CD4-positive, alpha-beta T cell (primary cell): ENCODE measurements around the gene PKD1. TPM values are rescaled to one million over a fixed set of nuclear protein-coding genes. Genes with fewer than 3 reads are reported as not detected.

Experiments used
- ATAC-seq: fragments of 200-7000 bp; cut with Tn5 transposase; one replicate; pipeline ENCODE4 v1.10.0; 2022; ENCODE audit warnings: mild to moderate bottlenecking; ENCODE audit not compliant: poor library complexity
- CTCF ChIA-PET: fragments of 350-600 bp; sonication (Branson Sonifier 250); formaldehyde crosslinking; loops from one replicate; lab custom pipeline; 2021; ENCODE audit warnings: antibody characterized with exemption, inconsistent platforms; lab: Charles Lee
- POLR2A ChIA-PET: fragments of 350-600 bp; sonication (Branson Sonifier 250); formaldehyde crosslinking; loops from one replicate; lab custom pipeline; 2021; ENCODE audit warnings: antibody characterized with exemption, inconsistent platforms; lab: Charles Lee
- DNase-seq, 14 experiments: peaks; one replicate each; pipeline ENCODE4 v3.0.0-alpha.2; 2013 to 2020; ENCODE audit warnings: mixed read lengths in 2 of 14
- H3K27ac ChIP-seq, 2 donors: one replicate each; pipeline versions ENCODE4 v1.5.1 to v1.7.0; 2013; ENCODE audit warnings: low read length in 2 of 2, low read depth in 1 of 2, mild to moderate bottlenecking in 1 of 2
- H3K27me3 ChIP-seq, 2 experiments: 1 replicate in 1 of 2; 2 replicates in 1 of 2; pipeline versions ENCODE4 v1.6.1 to v1.7.0; 2013; ENCODE audit warnings: low read length in 2 of 2, control low read depth in 1 of 2, mild to moderate bottlenecking in 1 of 2, moderate library complexity in 1 of 2; ENCODE audit not compliant: insufficient read depth in 2 of 2, control insufficient read depth in 1 of 2
- H3K36me3 ChIP-seq: one replicate; pipeline ENCODE4 v1.6.1; 2013; ENCODE audit warnings: low read length, control low read depth; ENCODE audit not compliant: insufficient read depth
- H3K4me1 ChIP-seq: one replicate; pipeline ENCODE4 v1.6.1; 2013; ENCODE audit warnings: low read length, control low read depth; ENCODE audit not compliant: insufficient read depth
- H3K4me3 ChIP-seq: one replicate; pipeline ENCODE4 v1.5.1; 2013; ENCODE audit warnings: mild to moderate bottlenecking, low read length, moderate library complexity
- H3K9me3 ChIP-seq, 2 experiments: 1 replicate in 1 of 2; 2 replicates in 1 of 2; pipeline versions ENCODE4 v1.6.1 to v1.7.0; 2013; ENCODE audit warnings: low read length in 2 of 2, mild to moderate bottlenecking in 2 of 2, control low read depth in 1 of 2, moderate library complexity in 1 of 2; ENCODE audit not compliant: control insufficient read depth in 1 of 2, insufficient read depth in 1 of 2
- H3K27ac Mint-ChIP-seq: one replicate; pipeline ENCODE4 v1.8.0; 2020; ENCODE audit warnings: mixed read lengths
- H3K27me3 Mint-ChIP-seq: one replicate; pipeline ENCODE4 v1.8.0; 2021; ENCODE audit warnings: mixed read lengths
- H3K36me3 Mint-ChIP-seq: one replicate; pipeline ENCODE4 v1.8.0; 2021; ENCODE audit warnings: low read depth, mixed read lengths
- H3K4me1 Mint-ChIP-seq: one replicate; pipeline ENCODE4 v1.8.0; 2021; ENCODE audit warnings: low read depth, mixed read lengths
- H3K4me3 Mint-ChIP-seq: one replicate; pipeline ENCODE4 v1.8.0; 2020; ENCODE audit warnings: mild to moderate bottlenecking, mixed read lengths
- H3K9me3 Mint-ChIP-seq: one replicate; pipeline ENCODE4 v1.8.0; 2020; ENCODE audit warnings: mixed read lengths
- CTCF ChIP-seq: fragments of 200-600 bp; IDR thresholded peaks from one replicate; pipeline ENCODE4 v1.8.0; 2022; ENCODE audit warnings: antibody characterized with exemption, mild to moderate bottlenecking
- intact Hi-C, 2 experiments: fragments of 100-400 bp; cut with DNase I in 1 of 2; cut with micrococcal nuclease in 1 of 2; formaldehyde crosslinking; loops; one replicate each; pipeline versions ENCODE4 v1.15.1 to v1.9.0; 2023 to 2025; cut with DNase I, micrococcal nuclease
- microRNA-seq: library from miRNA; unstranded; fragments of <30 nt; microRNA quantifications from one replicate; pipeline ENCODE4 v1.2.0, GENCODE V29; 2021; ENCODE audit warnings: borderline microRNAs expressed, borderline replicate concordance
- total RNA-seq, 174 experiments: library from RNA in 2 of 174; stranded (reverse) in 2 of 174; gene quantifications; one replicate each; pipeline ENCODE4 v1.2.3 and lab custom pipeline; 2021 to 2026

PKD1 gene
- total RNA-seq, 2 experiments from 2014 or later: 80.3 to 85.6 TPM

- no peak overlapping the region for H3K27ac Mint-ChIP-seq
- POLR2A ChIA-PET: no interaction called here
- CTCF ChIA-PET: no interaction called here
- intact Hi-C loops: loop anchor here in 1 of 2 experiments (10.0 kb wide), 1 partner anchor 565 kb away; the partner anchor contains the start of gene CLCN7
- no peaks in the 10 kb centered on the region for H3K36me3 Mint-ChIP-seq
- Histone ChIP-seq H3K4me3 (no peak overlapping the region), H3K27ac (no peak overlapping the region), H3K4me1 (peaks cover 5% of the 10 kb centered on the region), H3K27me3 (no peaks in the 10 kb centered on the region), H3K9me3 (no peaks in the 10 kb centered on the region), H3K36me3 (peaks cover 2% of the 10 kb centered on the region)
- no peaks in the 10 kb centered on the region for H3K9me3 Mint-ChIP-seq
- no peak overlapping the region for H3K4me3 Mint-ChIP-seq
- H3K4me1 Mint-ChIP-seq: no peaks in the 10 kb centered on the region
- no peaks in the 10 kb centered on the region for H3K27me3 Mint-ChIP-seq
- no peak for DNase-seq
- no peak for TF ChIP-seq CTCF
- no peak for ATAC-seq
Measured at GRCh38 chr16:2040041-2040786, 95.5 kb downstream of the PKD1 start.

- no peak overlapping the region for H3K27ac ChIP-seq
- no peaks in the 10 kb centered on the region for H3K9me3 ChIP-seq
- Mint-ChIP-seq H3K4me1 (no peaks in the 10 kb centered on the region), H3K9me3 (no peaks in the 10 kb centered on the region), H3K27ac (no peak overlapping the region), H3K27me3 (no peaks in the 10 kb centered on the region), H3K36me3 (no peaks in the 10 kb centered on the region), H3K4me3 (no peak overlapping the region)
- ATAC-seq (no peak), DNase-seq (no peak)
- no peaks in the 10 kb centered on the region for H3K27me3 ChIP-seq
- ChIA-PET POLR2A (no interaction called here), CTCF (no interaction called here)
- TF ChIP-seq CTCF: no peak
- intact Hi-C loops: loop anchor here in 1 of 2 experiments (10.0 kb wide), 1 partner anchor 565 kb away; the partner anchor contains the start of gene CLCN7
- H3K4me1 ChIP-seq: peaks cover 5% of the 10 kb centered on the region
- H3K4me3 ChIP-seq: no peak overlapping the region
- peaks cover 2% of the 10 kb centered on the region for H3K36me3 ChIP-seq
Measured at GRCh38 chr16:2039274-2040031, 96.2 kb downstream of the PKD1 start.

Small RNAs within 50 kb of the gene (microRNA-seq; reads per million reads assigned to microRNA genes)
- not detected for gene MIR1225
- gene MIR3180-5: not detected
- not detected for gene MIR4516
- gene MIR6511B1: not detected

Other genes starting within 250 kb of the PKD1 start
- not detected for gene HS3ST6, start 217.5 kb downstream of the PKD1 start, total RNA-seq
- 1 to 10 TPM; 2.3 to 2.4 TPM for gene MSRB1, start 192.7 kb downstream of the PKD1 start, total RNA-seq
- not detected for gene RPL3L, start 181.2 kb downstream of the PKD1 start, total RNA-seq
- gene NDUFB10, start 176.4 kb downstream of the PKD1 start, total RNA-seq: 10 to 100 TPM; 40.7 to 41.1 TPM
- 1,000 to 10,000 TPM; 3,604 to 3,755 TPM for gene RPS2, start 171.1 kb downstream of the PKD1 start, total RNA-seq
- gene RNF151, start 169.0 kb downstream of the PKD1 start, total RNA-seq: not detected
- 10 to 100 TPM; 12.7 to 15.5 TPM for gene TBL3, start 163.8 kb downstream of the PKD1 start, total RNA-seq
- gene NOXO1, start 154.4 kb downstream of the PKD1 start, total RNA-seq: under 1 TPM; 0.56 to 0.99 TPM
- gene GFER, start 151.7 kb downstream of the PKD1 start, total RNA-seq: 10 to 100 TPM; 14.5 TPM
- gene SYNGR3, start 145.9 kb downstream of the PKD1 start, total RNA-seq: 1 to 10 TPM; 3.8 to 3.9 TPM
- gene ZNF598, start 126.1 kb downstream of the PKD1 start, total RNA-seq: 10 to 100 TPM; 39.7 to 43.6 TPM
- under 1 TPM in 1 of 2 experiments, not detected in 1; 0.80 TPM for gene NPW, start 116.1 kb downstream of the PKD1 start, total RNA-seq
- 1 to 10 TPM; 1.9 to 2.0 TPM for gene NHERF2, start 109.0 kb downstream of the PKD1 start, total RNA-seq
- gene NTHL1, start 88.1 kb downstream of the PKD1 start, total RNA-seq: 1 to 10 TPM; 2.7 to 2.9 TPM
- 10 to 100 TPM; 83.0 to 85.0 TPM for gene TSC2, start 87.9 kb downstream of the PKD1 start, total RNA-seq
- not detected for gene RAB26, start 12.7 kb upstream of the PKD1 start, total RNA-seq
- 10 to 100 TPM; 19.9 to 24.0 TPM for gene TRAF7, start 19.9 kb upstream of the PKD1 start, total RNA-seq
- gene CASKIN1, start 60.7 kb upstream of the PKD1 start, total RNA-seq: under 1 TPM in 1 of 2 experiments, not detected in 1; 0.06 TPM
- 10 to 100 TPM; 22.9 to 26.4 TPM for gene MLST8, start 69.6 kb upstream of the PKD1 start, total RNA-seq
- 1 to 10 TPM; 4.2 to 5.0 TPM for gene BRICD5, start 75.0 kb upstream of the PKD1 start, total RNA-seq
- 1 to 10 TPM; 8.1 to 8.5 TPM for gene PGP, start 78.9 kb upstream of the PKD1 start, total RNA-seq
- gene E4F1, start 87.7 kb upstream of the PKD1 start, total RNA-seq: 10 to 100 TPM; 31.8 to 33.8 TPM
- under 1 TPM; 0.22 to 0.36 TPM for gene DNASE1L2, start 100.5 kb upstream of the PKD1 start, total RNA-seq
- 10 to 100 TPM; 10.1 to 12.5 TPM for gene ECI1, start 115.7 kb upstream of the PKD1 start, total RNA-seq
- gene RNPS1, start 132.2 kb upstream of the PKD1 start, total RNA-seq: 100 to 1,000 TPM; 211 to 214 TPM
- gene ABCA3, start 204.8 kb upstream of the PKD1 start, total RNA-seq: 1 to 10 TPM; 7.0 to 7.7 TPM